Uterus (tissue), 2 donors: ENCODE results near the gene WIPI1.

Source experiments
- POLR2A ChIP-seq, 2 donors: fragments of 450-650 bp; IDR thresholded peaks; one replicate each; pipeline ENCODE4 v1.6.1; 2016; ENCODE audit warnings: antibody characterized with exemption in 2 of 2, mild to moderate bottlenecking in 1 of 2, moderate library complexity in 1 of 2
- TF ChIP-seq, protein P1 (sequence below), 4 experiments: fragments of 200-600 bp in 2 of 4; fragments of 450-650 bp in 2 of 4; sonication (generic) in 2 of 4; IDR thresholded peaks; one replicate each; pipeline ENCODE4 v1.5.1; 2016 to 2019; ENCODE audit warnings: antibody characterized with exemption in 4 of 4, mild to moderate bottlenecking in 2 of 4, moderate library complexity in 1 of 4

DNA sequence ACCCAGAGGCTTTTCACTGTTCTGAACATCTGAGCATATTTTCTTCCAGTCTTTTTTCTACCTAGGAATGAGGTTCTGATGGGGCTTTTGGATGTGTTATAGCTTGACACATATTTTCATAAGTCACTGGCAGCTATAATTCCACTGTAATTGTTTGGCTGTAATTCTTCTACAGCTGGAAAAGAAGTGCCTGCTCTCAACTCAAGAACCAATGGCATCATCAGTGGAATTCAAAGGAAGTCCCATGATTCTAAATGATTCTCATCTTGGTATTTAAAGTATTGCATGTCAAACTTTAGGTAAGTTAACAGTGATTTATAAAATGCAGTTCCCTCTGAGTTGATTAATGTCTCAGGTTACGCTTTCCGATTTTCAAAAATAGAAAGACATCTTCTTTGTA, 16.8 kb downstream of the WIPI1 start:
- TF ChIP-seq, protein P1, sequence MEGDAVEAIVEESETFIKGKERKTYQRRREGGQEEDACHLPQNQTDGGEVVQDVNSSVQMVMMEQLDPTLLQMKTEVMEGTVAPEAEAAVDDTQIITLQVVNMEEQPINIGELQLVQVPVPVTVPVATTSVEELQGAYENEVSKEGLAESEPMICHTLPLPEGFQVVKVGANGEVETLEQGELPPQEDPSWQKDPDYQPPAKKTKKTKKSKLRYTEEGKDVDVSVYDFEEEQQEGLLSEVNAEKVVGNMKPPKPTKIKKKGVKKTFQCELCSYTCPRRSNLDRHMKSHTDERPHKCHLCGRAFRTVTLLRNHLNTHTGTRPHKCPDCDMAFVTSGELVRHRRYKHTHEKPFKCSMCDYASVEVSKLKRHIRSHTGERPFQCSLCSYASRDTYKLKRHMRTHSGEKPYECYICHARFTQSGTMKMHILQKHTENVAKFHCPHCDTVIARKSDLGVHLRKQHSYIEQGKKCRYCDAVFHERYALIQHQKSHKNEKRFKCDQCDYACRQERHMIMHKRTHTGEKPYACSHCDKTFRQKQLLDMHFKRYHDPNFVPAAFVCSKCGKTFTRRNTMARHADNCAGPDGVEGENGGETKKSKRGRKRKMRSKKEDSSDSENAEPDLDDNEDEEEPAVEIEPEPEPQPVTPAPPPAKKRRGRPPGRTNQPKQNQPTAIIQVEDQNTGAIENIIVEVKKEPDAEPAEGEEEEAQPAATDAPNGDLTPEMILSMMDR (IDR thresholded peaks at IDR 0.05), result no peak
- TF ChIP-seq POLR2A (IDR thresholded peaks at IDR 0.05), result no peak
